ENCODE results near the gene DSTYK. TPM values are rescaled to one million over a fixed set of nuclear protein-coding genes. Genes with fewer than 3 reads are reported as not detected.

Gene DSTYK
- total and polyA plus RNA-seq, 11 donors = 3.2 to 10.1 (median 6.3) TPM

DNA sequence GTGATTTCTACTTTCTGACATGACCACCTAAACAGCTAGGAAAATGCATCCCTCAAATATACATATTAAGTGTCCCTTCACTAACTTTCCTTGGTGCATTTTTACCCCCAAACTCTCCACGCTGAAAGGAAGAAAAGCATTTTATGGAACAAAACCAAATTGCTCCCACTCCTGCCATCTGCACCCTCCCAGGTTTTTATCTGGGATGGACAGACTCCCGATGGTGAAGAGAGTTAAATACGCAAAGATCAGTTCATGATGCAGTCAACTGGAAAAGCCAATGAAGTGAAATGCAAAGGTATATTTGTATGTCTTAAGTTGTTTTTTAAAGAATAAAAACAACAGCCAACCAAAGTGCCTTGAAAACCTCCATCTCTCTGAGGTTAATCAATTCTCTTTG is 2.7 kb downstream of the DSTYK start:
- 91 to 97% (median 94%) methylated on average over 3 of the region's 3 CpGs for WGBS, 4 donors

DNA sequence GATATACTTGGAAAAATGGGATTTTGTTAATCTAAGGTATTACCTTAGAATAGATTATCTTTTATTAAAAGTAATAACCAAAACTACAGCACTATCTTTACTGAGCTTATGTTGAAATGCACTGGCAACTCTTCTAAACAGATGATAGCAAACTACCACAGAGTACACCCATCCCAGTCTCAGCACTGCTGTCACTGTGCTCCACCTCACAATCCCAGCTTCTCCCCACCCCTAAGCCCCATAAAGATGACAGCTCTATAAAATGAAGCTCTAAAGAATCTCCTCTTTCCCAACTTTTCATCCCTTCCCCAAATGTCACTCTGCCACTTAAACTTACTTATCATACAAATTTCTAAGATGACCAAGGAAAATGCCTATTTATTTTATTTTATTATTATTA is 6.4 kb downstream of the DSTYK start:
- no peak overlapping the region for H3K27ac ChIP-seq
- ATAC-seq (no peak), DNase-seq (no peak)
- H3K4me3 ChIP-seq = no peak overlapping the region
- H3K36me3 ChIP-seq = no peaks in the 10 kb centered on the region
- no peaks in the 10 kb centered on the region for H3K9me3 ChIP-seq
- no peak for TF ChIP-seq POLR2A (IDR thresholded peaks at IDR 0.05)
- TF ChIP-seq, protein P1, sequence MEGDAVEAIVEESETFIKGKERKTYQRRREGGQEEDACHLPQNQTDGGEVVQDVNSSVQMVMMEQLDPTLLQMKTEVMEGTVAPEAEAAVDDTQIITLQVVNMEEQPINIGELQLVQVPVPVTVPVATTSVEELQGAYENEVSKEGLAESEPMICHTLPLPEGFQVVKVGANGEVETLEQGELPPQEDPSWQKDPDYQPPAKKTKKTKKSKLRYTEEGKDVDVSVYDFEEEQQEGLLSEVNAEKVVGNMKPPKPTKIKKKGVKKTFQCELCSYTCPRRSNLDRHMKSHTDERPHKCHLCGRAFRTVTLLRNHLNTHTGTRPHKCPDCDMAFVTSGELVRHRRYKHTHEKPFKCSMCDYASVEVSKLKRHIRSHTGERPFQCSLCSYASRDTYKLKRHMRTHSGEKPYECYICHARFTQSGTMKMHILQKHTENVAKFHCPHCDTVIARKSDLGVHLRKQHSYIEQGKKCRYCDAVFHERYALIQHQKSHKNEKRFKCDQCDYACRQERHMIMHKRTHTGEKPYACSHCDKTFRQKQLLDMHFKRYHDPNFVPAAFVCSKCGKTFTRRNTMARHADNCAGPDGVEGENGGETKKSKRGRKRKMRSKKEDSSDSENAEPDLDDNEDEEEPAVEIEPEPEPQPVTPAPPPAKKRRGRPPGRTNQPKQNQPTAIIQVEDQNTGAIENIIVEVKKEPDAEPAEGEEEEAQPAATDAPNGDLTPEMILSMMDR (IDR thresholded peaks at IDR 0.05) = no peak
- intact Hi-C loops (cut with DNase I) = no loop called here
- H3K27me3 ChIP-seq = no peaks in the 10 kb centered on the region
- H3K4me1 ChIP-seq = peaks cover 0 to 23% (median 6%) of the 10 kb centered on the region in 12 donors

More for the DNA sequence above, 2.7 kb downstream of the DSTYK start:
- Histone ChIP-seq H3K27me3 (no peaks in the 10 kb centered on the region), H3K27ac (no peak overlapping the region), H3K4me3 (no peak overlapping the region), H3K36me3 (no peaks in the 10 kb centered on the region), H3K9me3 (no peaks in the 10 kb centered on the region), H3K4me1 (peaks cover 0 to 33% (median 11%) of the 10 kb centered on the region in 12 donors)
- intact Hi-C loops (cut with DNase I) = no loop called here
- ATAC-seq (no peak), DNase-seq (no peak)
- TF ChIP-seq, protein P1 (IDR thresholded peaks at IDR 0.05) = no peak
- no peak for TF ChIP-seq POLR2A (IDR thresholded peaks at IDR 0.05)

DNA sequence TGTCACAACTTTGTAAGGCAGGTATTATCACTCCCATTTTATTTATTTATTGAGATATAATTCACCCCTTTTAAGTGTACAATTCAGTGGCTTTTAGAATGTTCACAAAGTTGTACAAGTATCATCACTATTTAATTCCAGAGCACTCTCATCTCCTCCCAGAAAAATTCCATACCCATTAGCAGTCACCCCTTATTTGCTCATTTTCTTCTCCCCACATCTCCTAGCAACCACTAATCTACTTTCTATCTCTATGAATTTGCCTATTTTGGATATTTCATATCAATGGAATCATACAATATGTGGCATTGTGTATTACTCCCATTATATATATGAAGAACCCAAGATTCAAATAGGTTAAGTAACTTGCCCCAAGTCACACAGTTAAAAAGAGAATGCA is 7.0 kb downstream of the DSTYK start:
- intact Hi-C loops (cut with DNase I) = no loop called here
- Histone ChIP-seq H3K4me3 (no peak overlapping the region), H3K27ac (no peak overlapping the region), H3K4me1 (peaks cover 0 to 18% (median under 1%) of the 10 kb centered on the region in 12 donors), H3K27me3 (no peaks in the 10 kb centered on the region), H3K36me3 (no peaks in the 10 kb centered on the region), H3K9me3 (no peaks in the 10 kb centered on the region)
- TF ChIP-seq POLR2A (IDR thresholded peaks at IDR 0.05) = no peak
- TF ChIP-seq, protein P1 (IDR thresholded peaks at IDR 0.05) = no peak
- DNase-seq (no peak), ATAC-seq (no peak)

DNA sequence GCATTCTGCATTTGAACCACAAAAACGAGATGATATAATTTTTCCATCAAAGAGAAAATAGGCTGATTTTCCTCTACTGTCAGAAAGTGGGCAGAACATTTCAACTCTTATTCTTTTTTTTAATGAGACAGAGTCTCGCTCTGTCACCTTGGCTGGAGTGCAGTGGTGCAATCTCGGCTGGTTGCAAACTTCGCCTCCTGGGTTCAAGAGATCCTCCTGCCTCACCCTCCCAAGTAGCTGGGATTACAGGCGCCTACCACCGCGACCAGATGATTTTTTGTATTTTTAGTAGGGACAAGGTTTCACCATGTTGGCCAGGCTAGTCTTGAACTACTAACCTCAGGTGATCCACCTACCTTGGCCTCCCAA is 11.6 kb downstream of the DSTYK start:
- peaks cover 0 to 12% (median 0%) of the 10 kb centered on the region in 12 donors for H3K4me1 ChIP-seq
- DNase-seq = no peak
- H3K27ac ChIP-seq = no peak overlapping the region
- ATAC-seq = no peak
- no peak for TF ChIP-seq POLR2A (IDR thresholded peaks at IDR 0.05)
- TF ChIP-seq, protein P1 (IDR thresholded peaks at IDR 0.05) = no peak
- H3K27me3 ChIP-seq = no peaks in the 10 kb centered on the region
- WGBS, 4 donors = 93 to 94% (median 94%) methylated on average over 7 of the region's 7 CpGs
- intact Hi-C loops (cut with DNase I) = no loop called here
- no peak overlapping the region for H3K4me3 ChIP-seq
- no peaks in the 10 kb centered on the region for H3K36me3 ChIP-seq
- H3K9me3 ChIP-seq = no peaks in the 10 kb centered on the region

Data from heart left ventricle (tissue), 16 donors.